Ishikawa (cell line): ENCODE data around the gene ZNF185.
A peak's percentile ranks its signal among the peaks of the same experiment; 100 is the strongest.

Source experiments
- CEBPB ChIP-seq: IDR thresholded peaks from 2 replicates; pipeline ENCODE4 v1.6.1; 2012
- CREB1 ChIP-seq: IDR thresholded peaks from 2 replicates; pipeline ENCODE4 v1.6.1; 2012; ENCODE audit warnings: low read depth
- EGR1 ChIP-seq: IDR thresholded peaks from 2 replicates; pipeline ENCODE4 v1.6.1; 2012
- EP300 ChIP-seq: IDR thresholded peaks from 2 replicates; pipeline ENCODE4 v1.6.1; 2012; ENCODE audit warnings: borderline replicate concordance
- FOXM1 ChIP-seq: IDR thresholded peaks from 2 replicates; pipeline ENCODE4 v1.6.1; 2012; ENCODE audit warnings: low read depth, borderline replicate concordance
- NFIC ChIP-seq: IDR thresholded peaks from 2 replicates; pipeline ENCODE4 v1.6.1; 2012
- RAD21 ChIP-seq: IDR thresholded peaks from 2 replicates; pipeline ENCODE4 v1.6.1; 2012; ENCODE audit warnings: low read depth
- TAF1 ChIP-seq: IDR thresholded peaks from 2 replicates; pipeline ENCODE4 v1.6.1; 2012; ENCODE audit warnings: low read depth, mild to moderate bottlenecking
- TCF12 ChIP-seq: IDR thresholded peaks from 2 replicates; pipeline ENCODE4 v1.6.1; 2012; ENCODE audit warnings: low read depth
- TEAD4 ChIP-seq: IDR thresholded peaks from 2 replicates; pipeline ENCODE4 v1.6.1; 2012
- YY1 ChIP-seq: IDR thresholded peaks from 2 replicates; pipeline ENCODE4 v1.6.1; 2012; ENCODE audit warnings: low read depth
- ZBTB7A ChIP-seq: IDR thresholded peaks from 2 replicates; pipeline ENCODE4 v1.6.1; 2012; ENCODE audit warnings: low read depth
- TF ChIP-seq, protein P1 (sequence below): IDR thresholded peaks from 2 replicates; pipeline ENCODE4 v1.6.1; 2012; ENCODE audit warnings: low read depth, mild to moderate bottlenecking
- TF ChIP-seq, protein P2 (sequence below): IDR thresholded peaks from 2 replicates; pipeline ENCODE4 v1.6.1; 2012
- TF ChIP-seq, protein P3 (sequence below): IDR thresholded peaks from 2 replicates; pipeline ENCODE4 v1.6.1; 2012

Gene ZNF185

GRCh38 chrX:152897222-152898131, at the start of gene ZNF185:
TSS of gene ZNF185 (plus strand) at chrX:152898067. CDS start at chrX:152914490, 16,423 bp downstream.
- TF ChIP-seq ZBTB7A (no peak), YY1 (no peak), EGR1 (no peak), NFIC (no peak), TEAD4 (peak; percentile 82), RAD21 (no peak), CEBPB (no peak), CREB1 (no peak), TCF12 (no peak), EP300 (no peak), FOXM1 (no peak), TAF1 (0 out of 2 replicates have a peak, but pooled peaks have one; percentile 19)
- TF ChIP-seq, protein P1, sequence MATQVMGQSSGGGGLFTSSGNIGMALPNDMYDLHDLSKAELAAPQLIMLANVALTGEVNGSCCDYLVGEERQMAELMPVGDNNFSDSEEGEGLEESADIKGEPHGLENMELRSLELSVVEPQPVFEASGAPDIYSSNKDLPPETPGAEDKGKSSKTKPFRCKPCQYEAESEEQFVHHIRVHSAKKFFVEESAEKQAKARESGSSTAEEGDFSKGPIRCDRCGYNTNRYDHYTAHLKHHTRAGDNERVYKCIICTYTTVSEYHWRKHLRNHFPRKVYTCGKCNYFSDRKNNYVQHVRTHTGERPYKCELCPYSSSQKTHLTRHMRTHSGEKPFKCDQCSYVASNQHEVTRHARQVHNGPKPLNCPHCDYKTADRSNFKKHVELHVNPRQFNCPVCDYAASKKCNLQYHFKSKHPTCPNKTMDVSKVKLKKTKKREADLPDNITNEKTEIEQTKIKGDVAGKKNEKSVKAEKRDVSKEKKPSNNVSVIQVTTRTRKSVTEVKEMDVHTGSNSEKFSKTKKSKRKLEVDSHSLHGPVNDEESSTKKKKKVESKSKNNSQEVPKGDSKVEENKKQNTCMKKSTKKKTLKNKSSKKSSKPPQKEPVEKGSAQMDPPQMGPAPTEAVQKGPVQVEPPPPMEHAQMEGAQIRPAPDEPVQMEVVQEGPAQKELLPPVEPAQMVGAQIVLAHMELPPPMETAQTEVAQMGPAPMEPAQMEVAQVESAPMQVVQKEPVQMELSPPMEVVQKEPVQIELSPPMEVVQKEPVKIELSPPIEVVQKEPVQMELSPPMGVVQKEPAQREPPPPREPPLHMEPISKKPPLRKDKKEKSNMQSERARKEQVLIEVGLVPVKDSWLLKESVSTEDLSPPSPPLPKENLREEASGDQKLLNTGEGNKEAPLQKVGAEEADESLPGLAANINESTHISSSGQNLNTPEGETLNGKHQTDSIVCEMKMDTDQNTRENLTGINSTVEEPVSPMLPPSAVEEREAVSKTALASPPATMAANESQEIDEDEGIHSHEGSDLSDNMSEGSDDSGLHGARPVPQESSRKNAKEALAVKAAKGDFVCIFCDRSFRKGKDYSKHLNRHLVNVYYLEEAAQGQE, result no peak
- TF ChIP-seq, protein P2, sequence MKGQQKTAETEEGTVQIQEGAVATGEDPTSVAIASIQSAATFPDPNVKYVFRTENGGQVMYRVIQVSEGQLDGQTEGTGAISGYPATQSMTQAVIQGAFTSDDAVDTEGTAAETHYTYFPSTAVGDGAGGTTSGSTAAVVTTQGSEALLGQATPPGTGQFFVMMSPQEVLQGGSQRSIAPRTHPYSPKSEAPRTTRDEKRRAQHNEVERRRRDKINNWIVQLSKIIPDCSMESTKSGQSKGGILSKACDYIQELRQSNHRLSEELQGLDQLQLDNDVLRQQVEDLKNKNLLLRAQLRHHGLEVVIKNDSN, result no peak
- TF ChIP-seq, protein P3, sequence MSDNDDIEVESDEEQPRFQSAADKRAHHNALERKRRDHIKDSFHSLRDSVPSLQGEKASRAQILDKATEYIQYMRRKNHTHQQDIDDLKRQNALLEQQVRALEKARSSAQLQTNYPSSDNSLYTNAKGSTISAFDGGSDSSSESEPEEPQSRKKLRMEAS, result peak; percentile 28; the same call in 1 of the 2 replicates

- no peak for TF ChIP-seq TEAD4
- no peak for TF ChIP-seq NFIC
- TF ChIP-seq RAD21, result no peak
- no peak for TF ChIP-seq EP300
- no peak for TF ChIP-seq TAF1
- TF ChIP-seq CEBPB, result no peak
- TF ChIP-seq, protein P1, result no peak
- TF ChIP-seq YY1, result no peak
- TF ChIP-seq, protein P3, result no peak
- TF ChIP-seq EGR1, result no peak
These were observed 47.4 kb upstream of the ZNF185 start for GRCh38 chrX:152850465-152850864.

DNA sequence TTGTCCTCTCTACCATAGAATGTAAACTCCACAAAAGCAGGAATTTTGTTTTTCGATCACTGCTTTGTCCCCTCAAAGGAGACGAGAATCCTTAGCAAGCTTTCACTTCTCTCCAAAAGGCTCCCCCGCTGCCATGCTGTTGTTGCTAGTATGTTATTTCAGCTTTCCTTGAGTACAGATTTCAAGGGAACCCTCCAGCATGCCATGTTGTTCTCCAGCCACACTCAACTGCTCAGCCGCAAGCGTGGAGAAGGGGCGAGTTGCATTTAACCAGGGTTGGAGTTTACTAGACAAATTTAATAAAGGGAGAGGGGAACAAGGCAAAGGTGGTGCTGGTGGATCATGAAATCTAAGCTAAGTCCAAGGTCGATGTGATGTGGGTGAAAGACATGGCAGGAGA, 43.9 kb upstream of the ZNF185 start:
- TF ChIP-seq CEBPB (no peak), TEAD4 (no peak), NFIC (no peak), YY1 (no peak), EP300 (no peak), ZBTB7A (no peak), TCF12 (no peak), CREB1 (no peak), FOXM1 (no peak), TAF1 (no peak)
- TF ChIP-seq, protein P3, result no peak
- TF ChIP-seq, protein P2, result no peak
- TF ChIP-seq, protein P1, result no peak

GRCh38 chrX:152861116-152861515, 36.8 kb upstream of the ZNF185 start:
- TF ChIP-seq CEBPB (peak; percentile 88), FOXM1 (no peak)
